ENCODE measurements around the gene DNAJB2. TPM values are rescaled to one million over a fixed set of nuclear protein-coding genes. Genes with fewer than 3 reads are reported as not detected.

Gene DNAJB2
- total RNA-seq: 10 to 100 TPM; 58.6 to 76.5 (median 71.8) TPM

- peak in 2 of 5 experiments; percentile 13 to 30 for TF ChIP-seq CTCF (IDR thresholded peaks at IDR 0.05 in 4 of 5, conservative IDR thresholded peaks at IDR 0.05 in 1 of 5)
- TF ChIP-seq POLR2A (IDR thresholded peaks at IDR 0.05): peak; percentile 94 to 96
- Histone ChIP-seq H3K9me3 (no peaks in the 10 kb centered on the region), H3K4me1 (peaks cover 25 to 29% of the 10 kb centered on the region in 2 donors), H3K27ac (peak within 1 kb of the TSS; percentile 92 to 98 (median 96)), H3K27me3 (no peaks in the 10 kb centered on the region), H3K4me3 (peak within 1 kb of the TSS; percentile 57 to 87 (median 76)), H3K36me3 (peaks cover 3 to 36% of the 10 kb centered on the region in 2 donors)
- DNase-seq: peak; percentile 98
- peak; percentile 80 to 84 for ATAC-seq
- in situ Hi-C loops (cut with MboI; ENCODE audit: low sequenced_read_pairs in 4 of 4) (loop anchor here in 2 of 4 donors (10.0 to 25.0 kb wide), 3 partner anchors 117 to 258 kb away; partner anchors contain the start of genes CHPF (in 1 of the 2), NHEJ1 (in 1 of the 2), SLC23A3 (in 1 of the 2) and TMEM198 (in 1 of the 2)), intact Hi-C loops (cut with DNase I; ENCODE audit: low total_unique reads) (loop anchor here (1.0 to 10.0 kb wide), 7 partner anchors 26 to 995 kb away; partner anchors contain the start of genes ANKZF1, ATG9A, DNPEP and NHEJ1)
Measured at GRCh38 chr2:219279151-219279915, at the start of gene DNAJB2. DNAJB2 (plus strand) TSS chr2:219279366; CDS start chr2:219279834, 468 bp downstream.

- H3K4me1 ChIP-seq: peaks cover 22 to 27% of the 10 kb centered on the region in 2 donors
- DNase-seq (peak in 1 of 2 donors; percentile 52), ATAC-seq (peak; percentile 21 to 26)
- H3K9me3 ChIP-seq: no peaks in the 10 kb centered on the region
- intact Hi-C loops (cut with DNase I; ENCODE audit: low total_unique reads): no loop called here
- TF ChIP-seq CTCF (IDR thresholded peaks at IDR 0.05 in 4 of 5, conservative IDR thresholded peaks at IDR 0.05 in 1 of 5): no peak
- no peak for TF ChIP-seq POLR2A (IDR thresholded peaks at IDR 0.05)
- peaks cover 0 to 59% of the 10 kb centered on the region in 2 donors for H3K36me3 ChIP-seq
- H3K4me3 ChIP-seq: peak overlapping the region; percentile 73 to 92 (median 82)
- H3K27ac ChIP-seq: peak overlapping the region; percentile 85 to 99 (median 90)
- in situ Hi-C loops (cut with MboI; ENCODE audit: low sequenced_read_pairs in 4 of 4): no loop called here
- no peaks in the 10 kb centered on the region for H3K27me3 ChIP-seq
Measured at GRCh38 chr2:219230059-219230540, 49.1 kb upstream of the DNAJB2 start.

- H3K27me3 ChIP-seq: no peaks in the 10 kb centered on the region
- no peak overlapping the region for H3K27ac ChIP-seq
- peaks cover 0 to 66% of the 10 kb centered on the region in 2 donors for H3K36me3 ChIP-seq
- TF ChIP-seq POLR2A (IDR thresholded peaks at IDR 0.05) (no peak), CTCF (IDR thresholded peaks at IDR 0.05 in 4 of 5, conservative IDR thresholded peaks at IDR 0.05 in 1 of 5) (no peak)
- intact Hi-C loops (cut with DNase I; ENCODE audit: low total_unique reads) (no loop called here), in situ Hi-C loops (cut with MboI; ENCODE audit: low sequenced_read_pairs in 4 of 4) (no loop called here)
- H3K4me1 ChIP-seq: peaks cover 10 to 12% of the 10 kb centered on the region in 2 donors
- DNase-seq (no peak), ATAC-seq (no peak)
- H3K9me3 ChIP-seq: no peaks in the 10 kb centered on the region
- no peak overlapping the region for H3K4me3 ChIP-seq
Measured at GRCh38 chr2:219234331-219234730, 44.8 kb upstream of the DNAJB2 start.

- in situ Hi-C loops (cut with MboI; ENCODE audit: low sequenced_read_pairs in 4 of 4): no loop called here
Measured at GRCh38 chr2:219243291-219243761, 35.8 kb upstream of the DNAJB2 start.

More at GRCh38 chr2:219243291-219243761, 35.8 kb upstream of the DNAJB2 start:
- intact Hi-C loops (cut with DNase I; ENCODE audit: low total_unique reads): no loop called here
- Histone ChIP-seq H3K36me3 (peaks cover 0 to under 1% of the 10 kb centered on the region in 2 donors), H3K27me3 (no peaks in the 10 kb centered on the region), H3K4me3 (no peak overlapping the region), H3K9me3 (no peaks in the 10 kb centered on the region), H3K4me1 (peaks cover 26 to 27% of the 10 kb centered on the region in 2 donors), H3K27ac (no peak overlapping the region)
- ATAC-seq (no peak), DNase-seq (no peak)
- no peak for TF ChIP-seq POLR2A (IDR thresholded peaks at IDR 0.05)
- TF ChIP-seq CTCF (IDR thresholded peaks at IDR 0.05 in 4 of 5, conservative IDR thresholded peaks at IDR 0.05 in 1 of 5): no peak
